HepG2 (cell line): Measurements from ENCODE around the gene HSP90AB1. TPM values are rescaled to one million over a fixed set of nuclear protein-coding genes. Genes with fewer than 3 reads are reported as not detected.

Experiments
- FOXJ3 ChIP-seq: sonication (generic); formaldehyde crosslinking; IDR thresholded peaks from 2 replicates; pipeline ENCODE4 v1.4.0; 2020; ENCODE audit warnings: missing genetic modification reagents, mild to moderate bottlenecking, borderline replicate concordance
- MXD4 ChIP-seq: IDR thresholded peaks from 2 replicates; pipeline ENCODE4 v1.6.1; 2016; ENCODE audit warnings: mild to moderate bottlenecking, missing biosample characterization, missing genetic modification reagents
- NFKB2 ChIP-seq: sonication (generic); formaldehyde crosslinking; IDR thresholded peaks from 2 replicates; pipeline ENCODE4 v1.4.0; 2020; ENCODE audit warnings: missing genetic modification reagents, borderline replicate concordance
- PAX8 ChIP-seq: sonication (generic); formaldehyde crosslinking; IDR thresholded peaks from 2 replicates; pipeline ENCODE4 v1.8.0; 2022; ENCODE audit warnings: mild to moderate bottlenecking, missing genetic modification reagents, borderline replicate concordance
- PCBP2 ChIP-seq: fragments of 200-400 bp; formaldehyde crosslinking; optimal IDR thresholded peaks from 2 replicates; pipeline ENCODE3; 2018; ENCODE audit warnings: low read length, low read depth; ENCODE audit not compliant: poor library complexity, severe bottlenecking
- ZFP90 ChIP-seq: sonication (generic); formaldehyde crosslinking; IDR thresholded peaks from 2 replicates; pipeline ENCODE4 v1.8.0; 2022; ENCODE audit warnings: missing genetic modification reagents, mild to moderate bottlenecking, inconsistent platforms, borderline replicate concordance
- ZNF180 ChIP-seq: sonication (generic); formaldehyde crosslinking; IDR thresholded peaks from 2 replicates; pipeline ENCODE4 v1.4.0; 2020; ENCODE audit warnings: low read depth, missing genetic modification reagents, borderline replicate concordance
- ZNF264 ChIP-seq: sonication (generic); formaldehyde crosslinking; IDR thresholded peaks from 2 replicates; pipeline ENCODE4 v1.4.0; 2020; ENCODE audit warnings: missing genetic modification reagents
- ZNF577 ChIP-seq: sonication (generic); formaldehyde crosslinking; IDR thresholded peaks from 2 replicates; pipeline ENCODE4 v1.4.0; 2020; ENCODE audit warnings: mild to moderate bottlenecking, low read depth, missing genetic modification reagents, borderline replicate concordance
- ZNF660 ChIP-seq: sonication (generic); formaldehyde crosslinking; IDR thresholded peaks from 2 replicates; pipeline ENCODE4 v1.5.1; 2020; ENCODE audit warnings: mild to moderate bottlenecking, low read depth, missing genetic modification reagents, borderline replicate concordance
- polyA plus RNA-seq, 8 experiments: library from polyadenylated mRNA; depleted of rRNA in 3 of 8; stranded (reverse) in 7 of 8; unstranded in 1 of 8; fragments of >200 nt; fragmentation: Illumina TruSeq in 4 of 8; extraction: Trizol in 4 of 8; gene quantifications; 2 replicates each; pipeline versions ENCODE4 v1.2.1 to v1.2.3, GENCODE V29; 2011 to 2016; ENCODE audit warnings: low read depth in 4 of 8, missing spikeins in 1 of 8, mixed read lengths in 1 of 8; ENCODE audit not compliant: insufficient read depth in 1 of 8
- total RNA-seq, 5 experiments: library from RNA; depleted of rRNA; stranded (reverse); fragments of >200 nt; fragmentation: Illumina TruSeq; extraction: Trizol; gene quantifications; 2 replicates each; pipeline ENCODE4 v1.2.3, GENCODE V29; 2016; ENCODE audit warnings: low read depth in 1 of 5
- TF ChIP-seq, protein P1 (sequence below): sonication (generic); formaldehyde crosslinking; IDR thresholded peaks from 2 replicates; pipeline ENCODE4 v1.4.0; 2020; ENCODE audit warnings: mild to moderate bottlenecking, missing genetic modification reagents, borderline replicate concordance
- TF ChIP-seq, protein P2 (sequence below): sonication (generic); formaldehyde crosslinking; IDR thresholded peaks from 2 replicates; pipeline ENCODE4 v1.9.0; 2021; ENCODE audit warnings: missing genetic modification reagents, borderline replicate concordance
- TF ChIP-seq, protein P3 (sequence below): sonication (generic); formaldehyde crosslinking; IDR thresholded peaks from 2 replicates; pipeline ENCODE4 v1.8.0; 2022; ENCODE audit warnings: low read depth, missing genetic modification reagents

HSP90AB1 gene
- total and polyA plus RNA-seq, 2 of the 13 experiments (the other 11 are each of a cell fraction or from before 2014, with no cell fraction given): 1,325 to 1,472 TPM

DNA sequence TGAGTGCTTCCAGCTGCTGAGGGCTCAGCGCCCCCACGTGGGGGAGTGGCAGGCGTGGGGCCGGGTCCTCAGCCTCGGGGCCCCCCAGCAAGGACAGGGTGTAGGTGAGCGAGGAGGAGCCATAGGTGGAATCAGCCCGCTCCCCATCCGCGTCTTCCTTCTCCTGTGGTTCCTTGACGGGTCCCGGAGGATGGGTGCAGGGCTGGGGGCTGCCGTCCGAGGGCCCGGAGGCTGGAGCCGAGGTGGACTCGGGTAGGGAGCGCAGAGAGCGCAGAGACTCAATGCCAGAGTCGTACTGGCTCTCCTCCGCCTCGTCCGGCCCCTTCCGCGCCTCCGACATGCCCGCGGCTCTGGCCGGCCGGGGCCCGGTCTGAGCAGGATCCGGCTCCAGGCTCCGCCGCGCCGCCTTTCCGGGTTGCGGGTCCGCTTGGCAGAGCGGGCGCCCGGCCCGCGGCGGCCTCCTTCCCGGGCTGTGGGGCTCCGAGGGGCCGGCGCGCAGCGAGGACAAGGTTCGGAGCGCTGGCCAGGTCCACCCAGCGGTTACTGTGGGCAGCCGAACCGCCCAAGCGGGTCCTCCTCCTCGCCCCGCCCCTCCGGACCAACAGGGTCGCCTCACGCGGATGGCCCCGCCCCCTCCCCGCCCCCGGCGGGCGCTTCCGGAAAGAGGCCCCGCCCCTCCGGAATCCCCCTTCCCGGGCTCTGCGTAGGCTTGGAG is 18.3 kb downstream of the HSP90AB1 start, which contains the start of gene NFKBIE (continued):
- no peak for TF ChIP-seq ZNF180 (CRISPR knock-in tag)
- no peak for TF ChIP-seq ZFP90 (CRISPR knock-in tag)
- no peak for TF ChIP-seq ZNF660 (CRISPR knock-in tag)
- TF ChIP-seq, protein P1, sequence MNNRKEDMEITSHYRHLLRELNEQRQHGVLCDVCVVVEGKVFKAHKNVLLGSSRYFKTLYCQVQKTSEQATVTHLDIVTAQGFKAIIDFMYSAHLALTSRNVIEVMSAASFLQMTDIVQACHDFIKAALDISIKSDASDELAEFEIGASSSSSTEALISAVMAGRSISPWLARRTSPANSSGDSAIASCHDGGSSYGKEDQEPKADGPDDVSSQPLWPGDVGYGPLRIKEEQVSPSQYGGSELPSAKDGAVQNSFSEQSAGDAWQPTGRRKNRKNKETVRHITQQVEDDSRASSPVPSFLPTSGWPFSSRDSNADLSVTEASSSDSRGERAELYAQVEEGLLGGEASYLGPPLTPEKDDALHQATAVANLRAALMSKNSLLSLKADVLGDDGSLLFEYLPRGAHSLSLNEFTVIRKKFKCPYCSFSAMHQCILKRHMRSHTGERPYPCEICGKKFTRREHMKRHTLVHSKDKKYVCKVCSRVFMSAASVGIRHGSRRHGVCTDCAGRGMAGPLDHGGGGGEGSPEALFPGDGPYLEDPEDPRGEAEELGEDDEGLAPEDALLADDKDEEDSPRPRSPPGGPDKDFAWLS (CRISPR knock-in tag): no peak
- TF ChIP-seq, protein P2, sequence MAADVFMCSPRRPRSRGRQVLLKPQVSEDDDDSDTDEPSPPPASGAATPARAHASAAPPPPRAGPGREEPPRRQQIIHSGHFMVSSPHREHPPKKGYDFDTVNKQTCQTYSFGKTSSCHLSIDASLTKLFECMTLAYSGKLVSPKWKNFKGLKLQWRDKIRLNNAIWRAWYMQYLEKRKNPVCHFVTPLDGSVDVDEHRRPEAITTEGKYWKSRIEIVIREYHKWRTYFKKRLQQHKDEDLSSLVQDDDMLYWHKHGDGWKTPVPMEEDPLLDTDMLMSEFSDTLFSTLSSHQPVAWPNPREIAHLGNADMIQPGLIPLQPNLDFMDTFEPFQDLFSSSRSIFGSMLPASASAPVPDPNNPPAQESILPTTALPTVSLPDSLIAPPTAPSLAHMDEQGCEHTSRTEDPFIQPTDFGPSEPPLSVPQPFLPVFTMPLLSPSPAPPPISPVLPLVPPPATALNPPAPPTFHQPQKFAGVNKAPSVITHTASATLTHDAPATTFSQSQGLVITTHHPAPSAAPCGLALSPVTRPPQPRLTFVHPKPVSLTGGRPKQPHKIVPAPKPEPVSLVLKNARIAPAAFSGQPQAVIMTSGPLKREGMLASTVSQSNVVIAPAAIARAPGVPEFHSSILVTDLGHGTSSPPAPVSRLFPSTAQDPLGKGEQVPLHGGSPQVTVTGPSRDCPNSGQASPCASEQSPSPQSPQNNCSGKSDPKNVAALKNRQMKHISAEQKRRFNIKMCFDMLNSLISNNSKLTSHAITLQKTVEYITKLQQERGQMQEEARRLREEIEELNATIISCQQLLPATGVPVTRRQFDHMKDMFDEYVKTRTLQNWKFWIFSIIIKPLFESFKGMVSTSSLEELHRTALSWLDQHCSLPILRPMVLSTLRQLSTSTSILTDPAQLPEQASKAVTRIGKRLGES (CRISPR knock-in tag): no peak
- TF ChIP-seq ZNF264 (CRISPR knock-in tag): no peak
- no peak for TF ChIP-seq FOXJ3 (CRISPR knock-in tag)
- TF ChIP-seq PAX8 (CRISPR knock-in tag): peak; percentile 94; the same call in 1 of the 2 replicates
- TF ChIP-seq PCBP2: no peak
- TF ChIP-seq, protein P3, sequence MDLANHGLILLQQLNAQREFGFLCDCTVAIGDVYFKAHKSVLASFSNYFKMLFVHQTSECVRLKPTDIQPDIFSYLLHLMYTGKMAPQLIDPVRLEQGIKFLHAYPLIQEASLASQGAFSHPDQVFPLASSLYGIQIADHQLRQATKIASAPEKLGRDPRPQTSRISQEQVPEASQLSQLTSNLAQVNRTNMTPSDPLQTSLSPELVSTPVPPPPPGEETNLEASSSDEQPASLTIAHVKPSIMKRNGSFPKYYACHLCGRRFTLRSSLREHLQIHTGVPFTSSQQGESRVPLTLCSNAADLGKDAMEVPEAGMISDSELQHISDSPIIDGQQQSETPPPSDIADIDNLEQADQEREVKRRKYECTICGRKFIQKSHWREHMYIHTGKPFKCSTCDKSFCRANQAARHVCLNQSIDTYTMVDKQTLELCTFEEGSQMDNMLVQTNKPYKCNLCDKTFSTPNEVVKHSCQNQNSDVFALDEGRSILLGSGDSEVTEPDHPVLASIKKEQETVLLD (CRISPR knock-in tag): no peak
- TF ChIP-seq MXD4 (CRISPR knock-in tag): peak; percentile 85
- TF ChIP-seq ZNF577 (CRISPR knock-in tag): no peak
- peak; percentile 81; the same call in 1 of the 2 replicates for TF ChIP-seq NFKB2 (CRISPR knock-in tag)
